Gastrocnemius medialis (tissue), 4 donors: ENCODE measurements around the gene LMNB1.

ENCODE experiments used
- POLR2A ChIP-seq, 2 donors: fragments of 450-650 bp; IDR thresholded peaks; one replicate each; pipeline ENCODE4 v1.6.1; 2017; ENCODE audit warnings: antibody characterized with exemption in 2 of 2, mild to moderate bottlenecking in 2 of 2, moderate library complexity in 2 of 2
- TF ChIP-seq, protein P1 (sequence below), 5 experiments: fragments of 450-650 bp in 3 of 5; fragments of 200-600 bp in 2 of 5; sonication (generic) in 2 of 5; IDR thresholded peaks in 4 of 5; conservative IDR thresholded peaks in 1 of 5; 1 replicate in 4 of 5; 2 replicates in 1 of 5; pipeline ENCODE4 v1.5.1; 2016 to 2019; ENCODE audit warnings: antibody characterized with exemption in 5 of 5, mild to moderate bottlenecking in 3 of 5, moderate library complexity in 3 of 5

DNA sequence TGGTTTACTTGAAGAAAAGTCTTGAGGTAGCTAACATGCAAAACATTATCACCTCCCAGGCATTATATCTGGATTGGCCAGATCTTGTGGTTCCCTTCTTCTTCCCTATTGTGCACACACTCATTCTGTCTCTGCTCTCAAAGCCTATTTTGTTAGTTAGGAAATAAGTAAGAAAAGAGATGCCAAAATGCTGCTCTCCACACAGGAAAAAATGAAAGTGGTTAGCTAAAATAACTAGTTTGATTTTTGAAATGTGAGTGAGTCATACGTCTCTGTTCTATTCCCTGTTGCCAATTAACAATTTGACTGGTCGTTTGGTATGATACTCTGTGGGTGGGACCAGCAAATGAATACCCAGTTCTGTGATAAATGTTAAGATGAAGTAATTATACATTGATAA lies 28.1 kb downstream of the LMNB1 start:
- TF ChIP-seq, protein P1, sequence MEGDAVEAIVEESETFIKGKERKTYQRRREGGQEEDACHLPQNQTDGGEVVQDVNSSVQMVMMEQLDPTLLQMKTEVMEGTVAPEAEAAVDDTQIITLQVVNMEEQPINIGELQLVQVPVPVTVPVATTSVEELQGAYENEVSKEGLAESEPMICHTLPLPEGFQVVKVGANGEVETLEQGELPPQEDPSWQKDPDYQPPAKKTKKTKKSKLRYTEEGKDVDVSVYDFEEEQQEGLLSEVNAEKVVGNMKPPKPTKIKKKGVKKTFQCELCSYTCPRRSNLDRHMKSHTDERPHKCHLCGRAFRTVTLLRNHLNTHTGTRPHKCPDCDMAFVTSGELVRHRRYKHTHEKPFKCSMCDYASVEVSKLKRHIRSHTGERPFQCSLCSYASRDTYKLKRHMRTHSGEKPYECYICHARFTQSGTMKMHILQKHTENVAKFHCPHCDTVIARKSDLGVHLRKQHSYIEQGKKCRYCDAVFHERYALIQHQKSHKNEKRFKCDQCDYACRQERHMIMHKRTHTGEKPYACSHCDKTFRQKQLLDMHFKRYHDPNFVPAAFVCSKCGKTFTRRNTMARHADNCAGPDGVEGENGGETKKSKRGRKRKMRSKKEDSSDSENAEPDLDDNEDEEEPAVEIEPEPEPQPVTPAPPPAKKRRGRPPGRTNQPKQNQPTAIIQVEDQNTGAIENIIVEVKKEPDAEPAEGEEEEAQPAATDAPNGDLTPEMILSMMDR (IDR thresholded peaks at IDR 0.05 in 4 of 5, conservative IDR thresholded peaks at IDR 0.05 in 1 of 5) = no peak
- TF ChIP-seq POLR2A (IDR thresholded peaks at IDR 0.05) = no peak
